ENCODE data around the gene MRPL44. TPM values are rescaled to one million over a fixed set of nuclear protein-coding genes. Genes with fewer than 3 reads are reported as not detected.
"Not testable (repeated sequence)": the region's sequence is repeated elsewhere in the genome, so short reads cannot be mapped to it uniquely, and the experiment has no call there.

The MRPL44 gene
- total and polyA plus RNA-seq, 5 experiments from 2014 or later: 26.5 to 36.4 (median 30.3) TPM

- Mint-ChIP-seq H3K9me3 (no peaks in the 10 kb centered on the region), H3K27ac (no peak overlapping the region), H3K4me1 (peaks cover 0 to 2% (median 0%) of the 10 kb centered on the region in 4 donors), H3K4me3 (no peak overlapping the region), H3K36me3 (peaks cover 0 to 18% (median 14%) of the 10 kb centered on the region in 3 donors), H3K27me3 (no peaks in the 10 kb centered on the region)
- POLR2A ChIA-PET: no interaction called here
- no peak for ATAC-seq
- no peak for DNase-seq
These were observed 42.6 kb downstream of the MRPL44 start for GRCh38 chr2:223999862-224000261.

- H3K27ac Mint-ChIP-seq: peak overlapping the region in 1 of 10 donors; percentile 56
- POLR2A ChIA-PET, H3K4me3 Mint-ChIP-seq, DNase-seq, H3K27me3 Mint-ChIP-seq, H3K9me3 Mint-ChIP-seq, H3K4me1 Mint-ChIP-seq, ATAC-seq: not testable (repeated sequence)
- H3K36me3 Mint-ChIP-seq: peaks cover 0 to 17% (median 14%) of the 10 kb centered on the region in 3 donors
These were observed 43.4 kb downstream of the MRPL44 start for GRCh38 chr2:224000662-224001061.

- POLR2A ChIA-PET: no interaction called here
- Mint-ChIP-seq H3K4me3 (no peak overlapping the region), H3K4me1 (no peaks in the 10 kb centered on the region), H3K36me3 (peaks cover 0 to 14% (median 10%) of the 10 kb centered on the region in 3 donors), H3K27ac (peak overlapping the region in 1 of 10 donors; percentile 43), H3K27me3 (no peaks in the 10 kb centered on the region), H3K9me3 (no peaks in the 10 kb centered on the region)
- no peak for DNase-seq
- no peak for ATAC-seq
These were observed 46.9 kb downstream of the MRPL44 start for GRCh38 chr2:224004105-224004695.

- Mint-ChIP-seq H3K9me3 (no peaks in the 10 kb centered on the region), H3K27ac (no peak overlapping the region), H3K4me1 (peaks cover 0 to 7% (median 2%) of the 10 kb centered on the region in 4 donors), H3K36me3 (no peaks in the 10 kb centered on the region), H3K4me3 (no peak overlapping the region), H3K27me3 (no peaks in the 10 kb centered on the region)
- ATAC-seq (no peak), DNase-seq (no peak)
- POLR2A ChIA-PET: no interaction called here
These were observed 51.5 kb downstream of the MRPL44 start for GRCh38 chr2:224008702-224009261.

- Mint-ChIP-seq H3K27ac (peak overlapping the region in 1 of 10 donors; percentile 47), H3K4me3 (no peak overlapping the region), H3K36me3 (no peaks in the 10 kb centered on the region), H3K27me3 (no peaks in the 10 kb centered on the region), H3K9me3 (no peaks in the 10 kb centered on the region), H3K4me1 (peaks cover 0 to 7% (median 2%) of the 10 kb centered on the region in 4 donors)
- no peak for DNase-seq
- no peak for ATAC-seq
- POLR2A ChIA-PET: no interaction called here
These were observed 52.5 kb downstream of the MRPL44 start for GRCh38 chr2:224009605-224010315.

GRCh38 chr2:224011837-224012236 is 54.6 kb downstream of the MRPL44 start:
- ATAC-seq: no peak
- H3K4me1 Mint-ChIP-seq: peaks cover 9 to 21% (median 16%) of the 10 kb centered on the region in 4 donors
- no peaks in the 10 kb centered on the region for H3K9me3 Mint-ChIP-seq
- POLR2A ChIA-PET: no interaction called here
- no peaks in the 10 kb centered on the region for H3K27me3 Mint-ChIP-seq
- no peak overlapping the region for H3K27ac Mint-ChIP-seq
- no peak overlapping the region for H3K4me3 Mint-ChIP-seq
- no peak for DNase-seq
- H3K36me3 Mint-ChIP-seq: no peaks in the 10 kb centered on the region

- Mint-ChIP-seq H3K27me3 (no peaks in the 10 kb centered on the region), H3K27ac (peak overlapping the region in 2 of 10 donors; percentile 12 to 27), H3K36me3 (no peaks in the 10 kb centered on the region), H3K4me3 (peak overlapping the region in 1 of 10 donors; percentile 6), H3K4me1 (peaks cover 17 to 27% (median 21%) of the 10 kb centered on the region in 4 donors), H3K9me3 (no peaks in the 10 kb centered on the region)
- POLR2A ChIA-PET: no interaction called here
- no peak for ATAC-seq
- no peak for DNase-seq
These were observed 57.1 kb downstream of the MRPL44 start for GRCh38 chr2:224014336-224014735.

- Mint-ChIP-seq H3K4me3 (peak overlapping the region in 4 of 10 donors; percentile 4 to 12 (median 8)), H3K27me3 (no peaks in the 10 kb centered on the region), H3K4me1 (peaks cover 19 to 24% (median 19%) of the 10 kb centered on the region in 4 donors), H3K36me3 (no peaks in the 10 kb centered on the region), H3K9me3 (no peaks in the 10 kb centered on the region), H3K27ac (peak overlapping the region in 6 of 10 donors; percentile 40 to 80 (median 59))
- POLR2A ChIA-PET: no interaction called here
- ATAC-seq: peak; percentile 52 to 94
- DNase-seq: peak in 1 of 10 donors; percentile 35
These were observed 59.7 kb downstream of the MRPL44 start for GRCh38 chr2:224016963-224017362.

Other genes with a start within 250 kb of the MRPL44 start
- gene AP1S3, start 119.9 kb upstream of the MRPL44 start, total RNA-seq: 1 to 10 TPM; 2.1 to 2.5 TPM
- gene AP1S3, start 119.9 kb upstream of the MRPL44 start, polyA plus RNA-seq: 1 to 10 TPM; 1.3 to 1.7 (median 1.6) TPM
- 10 to 100 TPM; 31.8 to 32.0 TPM for gene WDFY1, start 12.1 kb upstream of the MRPL44 start, total RNA-seq
- gene WDFY1, start 12.1 kb upstream of the MRPL44 start, polyA plus RNA-seq: 10 to 100 TPM; 15.7 to 24.1 (median 19.1) TPM
- 1 to 10 TPM; 2.6 to 3.6 TPM for gene SERPINE2, start 81.8 kb downstream of the MRPL44 start, total RNA-seq
- gene SERPINE2, start 81.8 kb downstream of the MRPL44 start, polyA plus RNA-seq: 10 to 100 TPM in 1 of 3 donors, 1 to 10 TPM in 2; 4.4 to 17.0 (median 7.2) TPM